Measurements from ENCODE around the gene ARHGEF33. TPM values are rescaled to one million over a fixed set of nuclear protein-coding genes. Genes with fewer than 3 reads are reported as not detected.

Gene ARHGEF33
- total RNA-seq, 1 experiment from 2014 or later = 0.41 TPM

- H3K27ac ChIP-seq (ENCODE audit: low read length) = peak overlapping the region; percentile 83
- H3K27me3 ChIP-seq (ENCODE audit: control insufficient read depth, insufficient read depth, low read length) = no peaks in the 10 kb centered on the region
- POLR2A ChIA-PET = interaction anchor here (1.4 kb wide), 1 partner anchor 125 kb away, joined by 15 read pairs; the partner anchor contains the start of gene SRSF7
- no TSS peak for BruUV-seq (replicated peaks)
- DNase-seq (ENCODE audit: low read depth, low spot score) (no peak), ATAC-seq (peak; percentile 18)
- peaks cover 5% of the 10 kb centered on the region; the same call in 1 of the 2 replicates for H3K4me1 ChIP-seq (ENCODE audit: control insufficient read depth, insufficient read depth, low read length)
- CTCF ChIA-PET = interaction anchor here (0.6 kb wide), 1 partner anchor 26 kb away, joined by 5 read pairs; no protein-coding TSS in a partner anchor
- in situ Hi-C loops (cut with HindIII; ENCODE audit: low pct_unique_long_range_greater_than_20kb, low sequenced_read_pairs) = no loop called here
- intact Hi-C loops (cut with micrococcal nuclease; ENCODE audit: unreplicated experiment) = no loop called here
- peaks cover 3% of the 10 kb centered on the region for H3K36me3 ChIP-seq (ENCODE audit: control insufficient read depth, insufficient read depth, low read length)
- TF ChIP-seq, protein P1, sequence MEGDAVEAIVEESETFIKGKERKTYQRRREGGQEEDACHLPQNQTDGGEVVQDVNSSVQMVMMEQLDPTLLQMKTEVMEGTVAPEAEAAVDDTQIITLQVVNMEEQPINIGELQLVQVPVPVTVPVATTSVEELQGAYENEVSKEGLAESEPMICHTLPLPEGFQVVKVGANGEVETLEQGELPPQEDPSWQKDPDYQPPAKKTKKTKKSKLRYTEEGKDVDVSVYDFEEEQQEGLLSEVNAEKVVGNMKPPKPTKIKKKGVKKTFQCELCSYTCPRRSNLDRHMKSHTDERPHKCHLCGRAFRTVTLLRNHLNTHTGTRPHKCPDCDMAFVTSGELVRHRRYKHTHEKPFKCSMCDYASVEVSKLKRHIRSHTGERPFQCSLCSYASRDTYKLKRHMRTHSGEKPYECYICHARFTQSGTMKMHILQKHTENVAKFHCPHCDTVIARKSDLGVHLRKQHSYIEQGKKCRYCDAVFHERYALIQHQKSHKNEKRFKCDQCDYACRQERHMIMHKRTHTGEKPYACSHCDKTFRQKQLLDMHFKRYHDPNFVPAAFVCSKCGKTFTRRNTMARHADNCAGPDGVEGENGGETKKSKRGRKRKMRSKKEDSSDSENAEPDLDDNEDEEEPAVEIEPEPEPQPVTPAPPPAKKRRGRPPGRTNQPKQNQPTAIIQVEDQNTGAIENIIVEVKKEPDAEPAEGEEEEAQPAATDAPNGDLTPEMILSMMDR (IDR thresholded peaks at IDR 0.05) = no peak
- TF ChIP-seq SIN3A (IDR thresholded peaks at IDR 0.05; ENCODE audit: borderline replicate concordance, insufficient read depth, low read depth, low read length) (no peak), TCF7L2 (IDR thresholded peaks at IDR 0.05; ENCODE audit: low read depth, low read length) (no peak), POLR2AphosphoS5 (IDR thresholded peaks at IDR 0.05; ENCODE audit: low read depth, low read length) (no peak)
- TF ChIP-seq, protein P2, sequence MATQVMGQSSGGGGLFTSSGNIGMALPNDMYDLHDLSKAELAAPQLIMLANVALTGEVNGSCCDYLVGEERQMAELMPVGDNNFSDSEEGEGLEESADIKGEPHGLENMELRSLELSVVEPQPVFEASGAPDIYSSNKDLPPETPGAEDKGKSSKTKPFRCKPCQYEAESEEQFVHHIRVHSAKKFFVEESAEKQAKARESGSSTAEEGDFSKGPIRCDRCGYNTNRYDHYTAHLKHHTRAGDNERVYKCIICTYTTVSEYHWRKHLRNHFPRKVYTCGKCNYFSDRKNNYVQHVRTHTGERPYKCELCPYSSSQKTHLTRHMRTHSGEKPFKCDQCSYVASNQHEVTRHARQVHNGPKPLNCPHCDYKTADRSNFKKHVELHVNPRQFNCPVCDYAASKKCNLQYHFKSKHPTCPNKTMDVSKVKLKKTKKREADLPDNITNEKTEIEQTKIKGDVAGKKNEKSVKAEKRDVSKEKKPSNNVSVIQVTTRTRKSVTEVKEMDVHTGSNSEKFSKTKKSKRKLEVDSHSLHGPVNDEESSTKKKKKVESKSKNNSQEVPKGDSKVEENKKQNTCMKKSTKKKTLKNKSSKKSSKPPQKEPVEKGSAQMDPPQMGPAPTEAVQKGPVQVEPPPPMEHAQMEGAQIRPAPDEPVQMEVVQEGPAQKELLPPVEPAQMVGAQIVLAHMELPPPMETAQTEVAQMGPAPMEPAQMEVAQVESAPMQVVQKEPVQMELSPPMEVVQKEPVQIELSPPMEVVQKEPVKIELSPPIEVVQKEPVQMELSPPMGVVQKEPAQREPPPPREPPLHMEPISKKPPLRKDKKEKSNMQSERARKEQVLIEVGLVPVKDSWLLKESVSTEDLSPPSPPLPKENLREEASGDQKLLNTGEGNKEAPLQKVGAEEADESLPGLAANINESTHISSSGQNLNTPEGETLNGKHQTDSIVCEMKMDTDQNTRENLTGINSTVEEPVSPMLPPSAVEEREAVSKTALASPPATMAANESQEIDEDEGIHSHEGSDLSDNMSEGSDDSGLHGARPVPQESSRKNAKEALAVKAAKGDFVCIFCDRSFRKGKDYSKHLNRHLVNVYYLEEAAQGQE (IDR thresholded peaks at IDR 0.05; ENCODE audit: insufficient read depth in 1 of 2, low read depth in 2 of 2, low read length in 1 of 2) = no peak
- H3K9me3 ChIP-seq (ENCODE audit: control insufficient read depth, insufficient read depth, low read depth, low read length) = no peaks in the 10 kb centered on the region
- H3K4me3 ChIP-seq (ENCODE audit: low read depth in 2 of 2, low read length in 2 of 2) = peak overlapping the region; percentile 76 to 99
Measured at GRCh38 chr2:38876407-38876806, 13.3 kb upstream of the ARHGEF33 start.

DNA sequence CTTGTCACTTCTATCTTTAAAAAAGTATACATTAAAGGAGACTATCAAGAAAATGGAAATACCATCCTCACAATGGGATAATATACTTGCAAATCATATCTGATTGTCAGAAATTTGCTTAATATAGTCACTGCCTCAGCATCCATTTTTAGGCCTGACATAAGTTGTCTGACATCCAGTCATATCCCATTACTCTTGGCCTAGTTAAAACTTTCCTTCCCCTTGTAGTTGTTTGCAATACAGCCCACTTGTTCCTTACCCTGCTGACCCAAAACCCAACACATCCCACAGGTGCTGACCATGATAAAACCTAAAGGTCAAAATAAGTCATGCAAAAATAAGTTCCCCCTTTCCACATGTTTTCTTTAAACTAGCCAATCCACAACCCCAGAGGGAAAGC lies 3.6 kb upstream of the ARHGEF33 start:
- CTCF ChIA-PET = no interaction called here
- Histone ChIP-seq H3K27ac (ENCODE audit: low read length) (no peak overlapping the region), H3K4me1 (ENCODE audit: control insufficient read depth, insufficient read depth, low read length) (no peaks in the 10 kb centered on the region), H3K36me3 (ENCODE audit: control insufficient read depth, insufficient read depth, low read length) (no peaks in the 10 kb centered on the region), H3K9me3 (ENCODE audit: control insufficient read depth, insufficient read depth, low read depth, low read length) (no peaks in the 10 kb centered on the region), H3K4me3 (ENCODE audit: low read depth in 2 of 2, low read length in 2 of 2) (no peak overlapping the region), H3K27me3 (ENCODE audit: control insufficient read depth, insufficient read depth, low read length) (no peaks in the 10 kb centered on the region)
- no TSS peak for BruUV-seq (replicated peaks)
- no peak for ATAC-seq
- TF ChIP-seq, protein P1 (IDR thresholded peaks at IDR 0.05) = no peak
- TF ChIP-seq, protein P2 (IDR thresholded peaks at IDR 0.05; ENCODE audit: insufficient read depth in 1 of 2, low read depth in 2 of 2, low read length in 1 of 2) = no peak
- TF ChIP-seq POLR2AphosphoS5 (IDR thresholded peaks at IDR 0.05; ENCODE audit: low read depth, low read length) (no peak), TCF7L2 (IDR thresholded peaks at IDR 0.05; ENCODE audit: low read depth, low read length) (no peak), SIN3A (IDR thresholded peaks at IDR 0.05; ENCODE audit: borderline replicate concordance, insufficient read depth, low read depth, low read length) (no peak)
- POLR2A ChIA-PET = no interaction called here
- intact Hi-C loops (cut with micrococcal nuclease; ENCODE audit: unreplicated experiment) = no loop called here
- in situ Hi-C loops (cut with HindIII; ENCODE audit: low pct_unique_long_range_greater_than_20kb, low sequenced_read_pairs) = no loop called here
- DNase-seq (ENCODE audit: low read depth, low spot score) = no peak
